Measurements from ENCODE around the gene ZNF670.

GRCh38 chr1:247107694-247108093 is 29.1 kb upstream of the ZNF670 start:
- TF ChIP-seq E2F4 (CRISPR knock-in tag; IDR thresholded peaks at IDR 0.05; ENCODE audit: low read depth): no peak
- no peak for TF ChIP-seq NRF1 (conservative IDR thresholded peaks at IDR 0.05 in 1 of 2, IDR thresholded peaks at IDR 0.05 in 1 of 2)
- no peak for TF ChIP-seq CTCF (IDR thresholded peaks at IDR 0.05 in 2 of 3, conservative IDR thresholded peaks at IDR 0.05 in 1 of 3; ENCODE audit: insufficient read depth in 2 of 3, low read depth in 1 of 3, low read length in 3 of 3)
- TF ChIP-seq NCOA4 (IDR thresholded peaks at IDR 0.05; ENCODE audit: partially characterized antibody): no peak
- TF ChIP-seq SIN3A (IDR thresholded peaks at IDR 0.05; ENCODE audit: borderline replicate concordance in 2 of 2, control insufficient read depth in 1 of 2, low read depth in 2 of 2, low read length in 2 of 2): no peak
- TF ChIP-seq MCM3 (IDR thresholded peaks at IDR 0.05): no peak
- no peak for TF ChIP-seq ELK3 (CRISPR knock-in tag; IDR thresholded peaks at IDR 0.05)
- no peak for TF ChIP-seq SRF (CRISPR knock-in tag; IDR thresholded peaks at IDR 0.05)
- no peak for TF ChIP-seq YY1 (IDR thresholded peaks at IDR 0.05; ENCODE audit: borderline replicate concordance in 1 of 3, control insufficient read depth in 1 of 3, extremely low read depth in 1 of 3, insufficient read depth in 3 of 3, insufficient read length in 1 of 3, insufficient replicate concordance in 2 of 3, low read depth in 1 of 3, low read length in 2 of 3)
- TF ChIP-seq ATF2 (CRISPR knock-in tag; IDR thresholded peaks at IDR 0.05): no peak
- no peak for TF ChIP-seq ZNF740 (CRISPR knock-in tag; IDR thresholded peaks at IDR 0.05)
- TF ChIP-seq ZNF740 (tag; IDR thresholded peaks at IDR 0.05): no peak
- no peak for TF ChIP-seq FOXA1 (IDR thresholded peaks at IDR 0.05; ENCODE audit: borderline replicate concordance)

All from K562 (cell line).